Measurements from ENCODE around the gene C11orf42. TPM values are rescaled to one million over a fixed set of nuclear protein-coding genes. Genes with fewer than 3 reads are reported as not detected.

Gene C11orf42, protein sequence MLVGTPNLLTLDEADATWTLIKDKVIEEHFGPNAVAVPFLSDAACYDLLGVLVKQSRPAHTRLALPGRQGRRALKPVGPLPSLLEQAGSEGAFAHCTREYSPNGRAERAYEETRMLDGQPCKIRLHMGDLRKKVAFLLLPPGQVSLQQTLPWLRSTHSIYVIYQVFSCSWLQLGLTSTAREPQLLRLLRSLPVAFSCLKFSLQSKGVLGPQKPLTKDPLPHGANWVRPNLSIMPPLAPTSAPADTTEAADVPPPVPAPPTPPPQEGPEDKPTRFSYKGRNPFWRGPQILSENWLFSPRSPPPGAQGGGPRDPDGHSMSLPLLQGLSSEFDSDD
- not detected in 2 replicates for polyA plus RNA-seq

DNA sequence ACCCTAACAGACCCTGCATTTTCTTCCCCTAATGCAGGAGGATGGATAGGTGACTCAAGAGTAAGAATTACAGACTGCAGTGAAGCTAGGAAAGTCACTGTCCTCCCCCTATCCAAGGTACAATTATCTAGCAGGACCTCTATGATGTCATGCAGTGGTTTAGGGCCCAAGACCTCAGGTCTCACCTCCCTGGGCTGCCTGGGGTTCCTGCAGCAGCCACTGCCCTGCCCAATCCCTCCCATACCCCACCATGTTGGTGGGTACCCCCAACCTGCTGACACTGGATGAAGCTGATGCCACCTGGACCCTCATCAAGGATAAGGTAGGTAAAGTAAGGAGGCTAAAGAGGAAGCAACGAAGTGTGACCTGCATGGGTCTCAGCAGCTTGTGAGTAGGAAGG, at the start of gene C11orf42:
C11orf42 (plus strand) TSS at position 192 of the 400 bp plus-strand sequence; CDS start at position 251, 59 bp downstream.

DNA sequence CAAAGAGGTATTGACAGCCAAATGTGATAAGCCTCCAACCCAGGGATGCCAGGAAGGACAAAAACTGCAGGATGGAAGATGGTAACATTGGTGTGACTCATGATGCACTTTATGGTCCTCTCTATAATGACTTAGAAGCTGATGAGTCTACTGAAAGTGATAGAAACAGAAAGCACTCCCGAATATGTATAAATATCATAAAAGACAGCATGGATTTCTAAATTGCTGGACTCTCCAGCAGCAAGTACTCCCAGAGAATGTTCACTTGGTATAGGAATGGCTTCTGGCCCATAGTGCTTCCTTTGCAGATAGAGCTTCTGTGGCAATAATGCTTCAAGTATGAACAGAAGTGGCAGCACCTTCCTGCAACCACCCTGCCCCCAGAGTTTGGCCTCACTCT, 35.1 kb upstream of the C11orf42 start, which contains the start of gene OR52B2:
OR52B2 (minus strand) TSS at position 101 of the 400 bp plus-strand sequence; CDS start at position 101, 0 bp downstream.

DNA sequence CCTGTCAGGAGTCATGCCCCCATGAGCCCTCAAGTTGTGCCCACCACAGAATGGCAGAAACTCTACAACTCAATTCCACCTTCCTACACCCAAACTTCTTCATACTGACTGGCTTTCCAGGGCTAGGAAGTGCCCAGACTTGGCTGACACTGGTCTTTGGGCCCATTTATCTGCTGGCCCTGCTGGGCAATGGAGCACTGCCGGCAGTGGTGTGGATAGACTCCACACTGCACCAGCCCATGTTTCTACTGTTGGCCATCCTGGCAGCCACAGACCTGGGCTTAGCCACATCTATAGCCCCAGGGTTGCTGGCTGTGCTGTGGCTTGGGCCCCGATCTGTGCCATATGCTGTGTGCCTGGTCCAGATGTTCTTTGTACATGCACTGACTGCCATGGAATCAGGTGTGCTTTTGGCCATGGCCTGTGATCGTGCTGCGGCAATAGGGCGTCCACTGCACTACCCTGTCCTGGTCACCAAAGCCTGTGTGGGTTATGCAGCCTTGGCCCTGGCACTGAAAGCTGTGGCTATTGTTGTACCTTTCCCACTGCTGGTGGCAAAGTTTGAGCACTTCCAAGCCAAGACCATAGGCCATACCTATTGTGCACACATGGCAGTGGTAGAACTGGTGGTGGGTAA, 6.1 kb upstream of the C11orf42 start, which contains the start of gene OR52W1:
OR52W1 (plus strand) TSS at position 51 of the 637 bp plus-strand sequence; CDS start at position 51, 0 bp downstream.

DNA sequence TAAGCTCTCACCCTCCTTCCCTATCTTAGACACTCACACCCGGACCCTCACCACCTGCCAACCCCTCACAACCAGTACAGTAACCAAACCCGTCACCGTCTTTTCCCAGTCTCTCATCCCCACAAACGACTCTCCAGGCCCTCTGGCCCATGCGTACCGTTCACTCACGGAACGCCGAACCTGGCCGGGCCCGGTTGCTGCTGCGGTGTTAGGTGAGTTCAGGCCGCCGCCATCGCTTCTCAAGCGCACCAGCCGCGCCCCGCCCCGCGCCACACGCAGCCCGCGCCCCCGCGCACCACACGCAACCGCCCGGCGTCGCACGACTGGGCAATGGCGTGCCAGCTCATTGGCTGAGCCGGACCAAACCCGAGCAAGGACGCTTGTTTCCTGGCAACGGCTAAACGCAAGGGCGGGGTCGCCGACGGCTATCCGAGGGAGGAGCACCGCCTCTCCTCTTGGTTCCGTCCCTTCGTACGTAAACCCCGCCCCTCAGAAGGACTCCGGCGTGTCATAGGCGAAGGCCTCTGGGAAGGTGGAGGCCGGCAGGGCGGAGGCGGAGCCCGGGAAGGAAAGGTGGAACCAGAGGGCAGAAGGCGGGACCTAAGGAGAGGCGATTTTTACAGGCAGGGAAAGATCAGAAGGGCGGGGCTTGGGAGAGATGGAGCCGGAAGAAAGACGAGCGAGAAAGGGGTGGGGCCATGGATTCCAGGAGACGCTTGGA, 29.2 kb downstream of the C11orf42 start, which contains the start of gene FHIP1B:
FHIP1B (minus strand) TSS at position 250 of the 721 bp plus-strand sequence. CDS start 10,120 bp downstream, outside the sequence.

DNA sequence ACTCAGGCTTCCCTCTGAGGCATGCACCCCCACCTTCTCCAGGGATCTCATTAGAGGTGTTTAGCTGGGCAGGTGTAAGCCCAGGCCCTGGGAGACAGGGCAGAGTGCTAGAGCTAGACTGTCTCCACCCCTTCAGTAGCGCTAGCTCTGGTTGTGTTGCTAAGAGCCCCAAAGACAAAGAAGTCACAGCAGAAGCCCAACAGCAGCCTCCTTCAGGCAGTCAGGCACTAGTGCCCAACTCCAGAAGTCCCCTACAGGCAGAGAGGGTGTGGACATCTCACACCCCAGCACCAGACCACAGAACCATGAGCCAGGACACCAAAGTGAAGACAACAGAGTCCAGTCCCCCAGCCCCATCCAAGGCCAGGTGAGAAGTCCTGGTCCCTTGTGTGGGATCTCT, 33.5 kb downstream of the C11orf42 start, which contains the start of gene CNGA4:
CNGA4 (plus strand) TSS at position 188 of the 400 bp plus-strand sequence; CDS start at position 306, 118 bp downstream.

Other genes starting within 250 kb of the C11orf42 start
- gene OR56A5, start 237.1 kb upstream of the C11orf42 start, polyA plus RNA-seq = not detected in 2 replicates
- not detected in 2 replicates for gene OR52L1, start 218.6 kb upstream of the C11orf42 start, polyA plus RNA-seq
- gene OR56A4, start 198.6 kb upstream of the C11orf42 start, polyA plus RNA-seq = not detected in 2 replicates
- gene OR56A1, start 174.8 kb upstream of the C11orf42 start, polyA plus RNA-seq = not detected in 2 replicates
- gene OR56B4, start 97.9 kb upstream of the C11orf42 start, polyA plus RNA-seq = not detected in 2 replicates
- gene OR52B2, start 35.2 kb upstream of the C11orf42 start, polyA plus RNA-seq = not detected in 2 replicates
- gene OR52W1, start 6.3 kb upstream of the C11orf42 start, polyA plus RNA-seq = not detected in 2 replicates
- 3.9 and 9.0 TPM in 2 replicates for gene FHIP1B, start 29.1 kb downstream of the C11orf42 start, polyA plus RNA-seq
- not detected in 2 replicates for gene CNGA4, start 33.5 kb downstream of the C11orf42 start, polyA plus RNA-seq
- gene CCKBR, start 54.3 kb downstream of the C11orf42 start, polyA plus RNA-seq = 5.3 TPM in 1 of 2 replicates, not detected in the other
- gene CAVIN3, start 114.9 kb downstream of the C11orf42 start, polyA plus RNA-seq = 0.79 and 3.7 TPM in 2 replicates
- 49.1 and 56.6 TPM in 2 replicates for gene SMPD1, start 184.9 kb downstream of the C11orf42 start, polyA plus RNA-seq
- 52.5 and 67.7 TPM in 2 replicates for gene APBB1, start 213.5 kb downstream of the C11orf42 start, polyA plus RNA-seq
- not detected in 2 replicates for gene HPX, start 235.4 kb downstream of the C11orf42 start, polyA plus RNA-seq

Measured in Purkinje cell (primary cell).